GM18868 (cell line): Measurements from ENCODE around the gene TOR3A.

Source experiments
- ATAC-seq: cut with Tn5 transposase; IDR thresholded peaks from one replicate; pipeline ENCODE4 v1.9.1; 2021; ENCODE audit warnings: mild to moderate bottlenecking, moderate library complexity; ENCODE audit not compliant: unreplicated experiment

TOR3A gene

GRCh38 chr1:179142889-179143299 lies 61.0 kb downstream of the TOR3A start:
- no peak for ATAC-seq

GRCh38 chr1:179143322-179143721 lies 61.5 kb downstream of the TOR3A start:
- no peak for ATAC-seq

GRCh38 chr1:179144626-179145025 lies 62.8 kb downstream of the TOR3A start:
- no peak for ATAC-seq

DNA sequence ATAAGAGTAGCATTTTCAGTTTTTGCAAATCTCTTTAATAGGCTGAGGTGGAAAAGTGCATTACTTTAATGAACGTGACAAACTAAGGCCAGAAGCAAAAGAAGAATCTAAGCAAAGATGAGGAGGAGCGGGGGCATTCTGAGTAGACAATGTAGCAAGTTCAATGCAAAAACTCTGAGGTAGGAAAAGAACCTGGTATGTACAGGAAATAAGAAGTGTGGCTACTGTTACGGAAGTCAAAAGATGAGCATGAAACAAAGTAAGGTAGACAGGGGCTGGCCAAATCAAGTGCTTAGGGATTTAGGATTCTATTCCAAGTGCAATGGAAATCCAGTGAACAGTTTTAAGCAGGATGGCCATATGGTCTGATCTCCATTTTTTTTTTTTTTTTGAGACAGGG lies 63.7 kb downstream of the TOR3A start:
- no peak for ATAC-seq
